NCI-H2081 treated with DMSO at 0.1 percent for 48 hours (cell line): ENCODE results near the gene CDX1.

Experiments
- DNase-seq: peaks from one replicate; lab custom pipeline; 2025; lab: John Stamatoyannopoulos, UW

CDX1 gene

GRCh38 chr5:150163547-150164059, 3.0 kb upstream of the CDX1 start:
- DNase-seq: no peak

- DNase-seq: no peak
Observed at GRCh38 chr5:150164211-150164980, 2.2 kb upstream of the CDX1 start.

GRCh38 chr5:150166037-150166649, 435 bp upstream of the CDX1 start:
- DNase-seq: no peak

GRCh38 chr5:150167512-150167850, 903 bp downstream of the CDX1 start:
- DNase-seq: no peak

- no peak for DNase-seq
Observed at GRCh38 chr5:150167908-150168307, 1.3 kb downstream of the CDX1 start.

GRCh38 chr5:150168864-150169263, 2.3 kb downstream of the CDX1 start:
- DNase-seq: no peak

GRCh38 chr5:150172145-150172544, 5.6 kb downstream of the CDX1 start:
- no peak for DNase-seq

GRCh38 chr5:150172556-150172955, 6.0 kb downstream of the CDX1 start:
- no peak for DNase-seq

- DNase-seq: no peak
Observed at GRCh38 chr5:150173161-150173560, 6.6 kb downstream of the CDX1 start.

GRCh38 chr5:150174285-150174684, 7.7 kb downstream of the CDX1 start:
- DNase-seq: no peak

GRCh38 chr5:150175076-150175475, 8.5 kb downstream of the CDX1 start:
- no peak for DNase-seq

- DNase-seq: no peak
Observed at GRCh38 chr5:150175536-150175935, 9.0 kb downstream of the CDX1 start.

GRCh38 chr5:150176745-150177477, 10.3 kb downstream of the CDX1 start:
- DNase-seq: no peak

GRCh38 chr5:150177721-150178120, 11.1 kb downstream of the CDX1 start:
- DNase-seq: no peak

- DNase-seq: no peak
Observed at GRCh38 chr5:150178262-150178661, 11.7 kb downstream of the CDX1 start.

- DNase-seq: no peak
Observed at GRCh38 chr5:150179019-150179620, 12.5 kb downstream of the CDX1 start.

- no peak for DNase-seq
Observed at GRCh38 chr5:150180241-150181026, 13.9 kb downstream of the CDX1 start.

GRCh38 chr5:150181027-150181426, 14.4 kb downstream of the CDX1 start:
- DNase-seq: no peak

GRCh38 chr5:150181766-150182545, 15.4 kb downstream of the CDX1 start:
- no peak for DNase-seq

GRCh38 chr5:150182774-150183173, 16.2 kb downstream of the CDX1 start:
- no peak for DNase-seq

GRCh38 chr5:150183436-150183835, 16.9 kb downstream of the CDX1 start:
- DNase-seq: no peak
